Measurements from ENCODE around the gene ZBTB18.
"Not testable (repeated sequence)": the region's sequence is repeated elsewhere in the genome, so short reads cannot be mapped to it uniquely, and the experiment has no call there.

Gene ZBTB18

DNA sequence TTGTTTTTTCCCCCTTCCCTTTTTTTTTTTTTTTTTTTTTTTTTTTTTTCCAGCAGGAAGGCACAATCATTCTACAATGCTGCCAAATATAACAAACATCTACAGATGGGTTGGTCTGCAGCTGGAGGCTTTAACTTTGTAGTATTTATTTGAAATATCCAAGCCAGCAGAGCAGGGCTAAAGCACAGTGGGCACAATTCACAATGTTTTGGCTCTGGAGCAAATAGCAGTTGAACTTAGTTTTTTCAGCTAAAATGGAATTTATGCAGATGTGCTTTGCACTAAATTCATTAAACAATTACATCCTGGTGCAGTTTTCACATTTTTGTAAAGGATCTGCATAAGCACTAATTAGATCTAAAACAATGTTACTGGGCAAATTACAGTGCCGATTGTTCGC is 39.8 kb upstream of the ZBTB18 start:
- DNase-seq (ENCODE audit: insufficient read length, low spot score) (no peak), FAIRE-seq (no peak)

DNA sequence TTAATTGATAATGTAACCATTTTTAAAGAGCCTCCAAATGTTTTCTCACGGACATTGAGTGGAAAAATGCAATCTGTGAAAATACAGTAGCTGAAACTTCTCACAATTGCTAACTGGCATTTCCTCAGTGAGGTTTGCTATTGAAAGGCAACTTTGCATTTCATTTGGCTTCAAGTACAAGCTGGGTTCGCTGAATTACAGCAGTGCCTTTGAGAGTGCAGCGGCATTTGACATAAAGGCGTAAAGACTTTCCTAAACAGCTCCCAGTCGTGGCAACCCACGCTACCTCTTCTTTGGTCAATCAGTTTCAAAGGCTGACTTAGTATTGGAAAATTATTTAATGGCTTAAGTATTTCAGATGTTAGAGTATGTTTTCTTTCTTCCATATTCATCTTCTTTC is 39.3 kb upstream of the ZBTB18 start:
- TF ChIP-seq, protein P1, sequence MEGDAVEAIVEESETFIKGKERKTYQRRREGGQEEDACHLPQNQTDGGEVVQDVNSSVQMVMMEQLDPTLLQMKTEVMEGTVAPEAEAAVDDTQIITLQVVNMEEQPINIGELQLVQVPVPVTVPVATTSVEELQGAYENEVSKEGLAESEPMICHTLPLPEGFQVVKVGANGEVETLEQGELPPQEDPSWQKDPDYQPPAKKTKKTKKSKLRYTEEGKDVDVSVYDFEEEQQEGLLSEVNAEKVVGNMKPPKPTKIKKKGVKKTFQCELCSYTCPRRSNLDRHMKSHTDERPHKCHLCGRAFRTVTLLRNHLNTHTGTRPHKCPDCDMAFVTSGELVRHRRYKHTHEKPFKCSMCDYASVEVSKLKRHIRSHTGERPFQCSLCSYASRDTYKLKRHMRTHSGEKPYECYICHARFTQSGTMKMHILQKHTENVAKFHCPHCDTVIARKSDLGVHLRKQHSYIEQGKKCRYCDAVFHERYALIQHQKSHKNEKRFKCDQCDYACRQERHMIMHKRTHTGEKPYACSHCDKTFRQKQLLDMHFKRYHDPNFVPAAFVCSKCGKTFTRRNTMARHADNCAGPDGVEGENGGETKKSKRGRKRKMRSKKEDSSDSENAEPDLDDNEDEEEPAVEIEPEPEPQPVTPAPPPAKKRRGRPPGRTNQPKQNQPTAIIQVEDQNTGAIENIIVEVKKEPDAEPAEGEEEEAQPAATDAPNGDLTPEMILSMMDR (IDR thresholded peaks at IDR 0.05; ENCODE audit: insufficient read depth, missing control alignments) = no peak
- DNase-seq (ENCODE audit: insufficient read length, low spot score) = no peak
- no peak for FAIRE-seq

More for the DNA sequence above, 39.8 kb upstream of the ZBTB18 start:
- TF ChIP-seq, protein P1 (IDR thresholded peaks at IDR 0.05; ENCODE audit: insufficient read depth, missing control alignments) = no peak

DNA sequence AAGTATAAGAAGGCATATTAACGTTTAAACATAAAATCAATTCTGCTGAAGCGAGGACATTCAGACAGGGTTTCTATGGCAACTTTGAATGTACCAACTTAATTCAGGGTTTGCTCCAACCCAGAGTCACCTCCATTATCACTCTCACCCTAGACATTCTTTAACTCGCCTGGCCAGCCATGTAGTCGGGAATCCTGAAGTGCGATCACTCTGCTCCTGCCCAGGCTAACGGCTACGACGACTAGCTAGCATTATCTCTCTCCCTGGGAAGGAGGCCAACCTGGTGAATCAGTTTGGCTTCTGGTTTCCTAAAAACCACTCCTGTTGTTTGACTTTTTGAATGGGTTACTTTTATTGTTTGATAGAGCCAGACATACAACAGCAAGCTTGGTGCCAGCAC is 38.9 kb upstream of the ZBTB18 start:
- FAIRE-seq (no peak), DNase-seq (ENCODE audit: insufficient read length, low spot score) (no peak)
- TF ChIP-seq, protein P1 (IDR thresholded peaks at IDR 0.05; ENCODE audit: insufficient read depth, missing control alignments) = no peak

DNA sequence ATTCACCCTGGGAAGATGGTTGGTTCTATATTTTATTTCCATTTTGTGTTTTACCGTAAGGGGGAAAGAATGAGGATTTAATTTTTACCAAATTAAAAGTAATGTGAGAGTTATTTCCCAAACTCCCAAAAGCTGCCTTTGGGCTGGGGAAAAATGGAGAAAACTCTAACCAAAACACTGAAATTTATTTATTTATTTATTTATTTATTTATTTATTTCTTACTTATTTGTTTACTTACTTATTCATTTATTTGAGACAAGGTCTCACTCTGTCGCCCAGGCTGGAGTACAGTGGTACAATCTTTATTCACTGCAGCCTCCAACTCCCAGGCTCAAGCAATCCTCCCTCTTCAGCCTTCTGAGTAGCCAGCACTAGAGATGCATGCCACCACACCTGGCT is 38.0 kb upstream of the ZBTB18 start:
- DNase-seq (ENCODE audit: insufficient read length, low spot score) = no peak
- no peak for FAIRE-seq
- TF ChIP-seq, protein P1 (IDR thresholded peaks at IDR 0.05; ENCODE audit: insufficient read depth, missing control alignments) = no peak

DNA sequence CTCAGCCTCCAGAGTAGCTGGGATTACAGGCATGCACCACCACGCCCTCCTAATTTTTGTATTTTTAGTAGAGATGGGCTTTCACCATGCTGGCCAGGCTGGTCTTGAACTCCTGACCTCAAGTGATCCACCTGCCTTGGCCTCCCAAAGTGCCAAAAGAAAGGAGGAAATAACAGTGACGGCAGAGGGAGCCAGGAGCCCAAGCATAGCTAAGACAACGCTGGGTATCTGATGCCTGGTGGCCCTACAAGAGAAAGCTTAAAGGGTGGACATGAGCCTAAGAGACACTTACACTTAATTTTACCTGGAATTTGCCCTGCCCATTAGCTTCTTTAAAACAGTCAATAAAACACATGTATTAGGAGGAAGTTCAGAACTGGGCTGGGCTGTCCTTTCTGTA is 36.2 kb upstream of the ZBTB18 start:
- DNase-seq (ENCODE audit: insufficient read length, low spot score); FAIRE-seq: not testable (repeated sequence)

DNA sequence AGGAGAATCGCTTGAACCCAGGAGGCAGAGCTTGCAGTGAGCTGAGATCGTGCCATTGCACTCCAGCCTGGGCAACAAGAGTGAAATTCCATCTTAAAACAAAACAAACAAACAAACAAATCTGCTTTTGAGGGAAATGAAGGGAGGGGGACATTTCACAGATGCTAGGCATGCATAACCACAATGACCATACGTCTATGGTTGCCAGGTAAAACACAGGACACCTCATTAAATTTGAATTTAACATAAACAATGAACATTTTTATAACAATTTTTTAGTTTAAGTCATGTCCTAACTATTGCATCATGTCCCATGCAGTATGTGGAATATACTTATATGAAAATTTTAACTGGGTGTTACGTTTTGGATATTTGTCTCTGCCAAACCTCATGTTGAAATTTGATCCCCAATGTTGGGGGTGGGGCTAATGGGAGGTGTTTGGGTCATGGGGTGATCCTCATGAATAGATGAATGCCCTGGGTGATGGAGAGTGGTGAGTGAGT is 31.0 kb upstream of the ZBTB18 start:
- no peak for DNase-seq (ENCODE audit: insufficient read length, low spot score)
- TF ChIP-seq, protein P1 (IDR thresholded peaks at IDR 0.05; ENCODE audit: insufficient read depth, missing control alignments) = no peak
- no peak for FAIRE-seq

DNA sequence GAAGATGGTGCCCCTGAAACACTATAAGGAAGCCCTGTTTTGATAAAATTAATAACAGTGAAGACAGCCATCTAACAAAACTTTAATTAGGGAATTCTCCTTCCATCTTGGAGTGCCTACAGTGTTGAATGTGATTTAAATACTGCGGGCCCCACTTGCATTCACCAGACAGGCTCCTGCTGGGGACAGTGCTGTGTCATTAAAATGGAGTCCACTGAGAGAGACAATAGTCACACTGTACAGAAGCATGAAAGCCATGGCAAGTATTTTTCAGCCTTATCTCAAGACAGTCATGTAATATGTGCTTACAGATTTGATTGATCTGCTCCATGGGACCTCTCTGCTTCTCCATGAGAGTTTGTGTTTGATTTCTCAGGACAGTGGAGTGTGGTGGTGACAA is 29.7 kb upstream of the ZBTB18 start:
- TF ChIP-seq, protein P1 (IDR thresholded peaks at IDR 0.05; ENCODE audit: insufficient read depth, missing control alignments) = no peak
- no peak for DNase-seq (ENCODE audit: insufficient read length, low spot score)
- FAIRE-seq = no peak

DNA sequence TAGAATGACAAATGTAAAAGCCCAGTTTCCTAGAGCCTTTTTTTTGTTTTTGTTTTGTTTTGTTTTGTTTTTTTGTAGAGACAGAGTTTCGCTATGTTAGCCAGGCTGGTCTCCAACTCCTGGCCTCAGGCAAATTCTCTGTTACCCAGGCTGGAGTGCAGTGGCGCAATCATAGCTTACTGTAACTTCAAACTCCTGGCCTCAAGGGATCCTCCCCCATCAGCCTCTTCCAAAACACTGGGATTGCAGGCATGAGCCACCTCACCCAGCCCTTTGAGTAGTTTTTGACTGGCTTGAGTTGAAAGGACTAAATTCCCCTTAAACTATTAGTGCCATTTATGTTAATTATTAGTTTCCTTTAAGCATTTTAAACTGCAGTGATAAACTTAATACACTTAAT is 28.8 kb upstream of the ZBTB18 start:
- FAIRE-seq (no peak), DNase-seq (ENCODE audit: insufficient read length, low spot score) (no peak)
- TF ChIP-seq, protein P1 (IDR thresholded peaks at IDR 0.05; ENCODE audit: insufficient read depth, missing control alignments) = no peak
